ENCODE results near the gene LRRN2.

Gene LRRN2

GRCh38 chr1:204670152-204670927 lies 15.2 kb downstream of the LRRN2 start:
- Histone ChIP-seq H3K4me1 (no peaks in the 10 kb centered on the region), H3K27me3 (ENCODE audit: control insufficient read depth, insufficient read depth, low read length) (no peaks in the 10 kb centered on the region), H3K4me2 (ENCODE audit: low read length) (no peak overlapping the region), H3K79me2 (no peaks in the 10 kb centered on the region), H3K4me3 (ENCODE audit: low read depth, low read length) (no peak overlapping the region), H3K9me3 (ENCODE audit: control insufficient read depth, low read length) (no peaks in the 10 kb centered on the region), H3K9ac (no peak overlapping the region), H3K36me3 (ENCODE audit: control insufficient read depth, insufficient read depth, low read length) (no peaks in the 10 kb centered on the region), H3K27ac (no peak overlapping the region), H2AFZ (no peak overlapping the region)
- TF ChIP-seq CTCF (IDR thresholded peaks at IDR 0.05): no peak

- H3K9ac ChIP-seq: no peak overlapping the region
- H3K79me2 ChIP-seq: no peaks in the 10 kb centered on the region
- no peaks in the 10 kb centered on the region for H3K4me1 ChIP-seq
- no peak overlapping the region for H3K4me3 ChIP-seq (ENCODE audit: low read depth, low read length)
- H3K9me3 ChIP-seq (ENCODE audit: control insufficient read depth, low read length): no peaks in the 10 kb centered on the region
- no peak overlapping the region for H2AFZ ChIP-seq
- no peak for TF ChIP-seq CTCF (IDR thresholded peaks at IDR 0.05)
- H3K36me3 ChIP-seq (ENCODE audit: control insufficient read depth, insufficient read depth, low read length): no peaks in the 10 kb centered on the region
- no peak overlapping the region for H3K27ac ChIP-seq
- no peaks in the 10 kb centered on the region for H3K27me3 ChIP-seq (ENCODE audit: control insufficient read depth, insufficient read depth, low read length)
- no peak overlapping the region for H3K4me2 ChIP-seq (ENCODE audit: low read length)
These were observed 16.0 kb downstream of the LRRN2 start for GRCh38 chr1:204669579-204669978.

GRCh38 chr1:204664384-204664651 lies 21.2 kb downstream of the LRRN2 start:
- Histone ChIP-seq H3K36me3 (ENCODE audit: control insufficient read depth, insufficient read depth, low read length) (no peaks in the 10 kb centered on the region), H3K9ac (no peak overlapping the region), H3K27ac (no peak overlapping the region), H3K79me2 (no peaks in the 10 kb centered on the region), H3K4me3 (ENCODE audit: low read depth, low read length) (no peak overlapping the region), H3K9me3 (ENCODE audit: control insufficient read depth, low read length) (no peaks in the 10 kb centered on the region), H3K4me1 (no peaks in the 10 kb centered on the region), H3K4me2 (ENCODE audit: low read length) (no peak overlapping the region), H2AFZ (no peak overlapping the region), H3K27me3 (ENCODE audit: control insufficient read depth, insufficient read depth, low read length) (no peaks in the 10 kb centered on the region)
- TF ChIP-seq CTCF (IDR thresholded peaks at IDR 0.05): no peak

- H3K27me3 ChIP-seq (ENCODE audit: control insufficient read depth, insufficient read depth, low read length): no peaks in the 10 kb centered on the region
- H3K79me2 ChIP-seq: no peaks in the 10 kb centered on the region
- H3K36me3 ChIP-seq (ENCODE audit: control insufficient read depth, insufficient read depth, low read length): no peaks in the 10 kb centered on the region
- no peak overlapping the region for H2AFZ ChIP-seq
- H3K4me2 ChIP-seq (ENCODE audit: low read length): no peak overlapping the region
- no peak overlapping the region for H3K4me3 ChIP-seq (ENCODE audit: low read depth, low read length)
- TF ChIP-seq CTCF (IDR thresholded peaks at IDR 0.05): no peak
- H3K9ac ChIP-seq: no peak overlapping the region
- no peaks in the 10 kb centered on the region for H3K9me3 ChIP-seq (ENCODE audit: control insufficient read depth, low read length)
- H3K4me1 ChIP-seq: no peaks in the 10 kb centered on the region
- no peak overlapping the region for H3K27ac ChIP-seq
These were observed 21.7 kb downstream of the LRRN2 start for GRCh38 chr1:204663644-204664383.

GRCh38 chr1:204662530-204662929 lies 23.0 kb downstream of the LRRN2 start:
- no peaks in the 10 kb centered on the region for H3K27me3 ChIP-seq (ENCODE audit: control insufficient read depth, insufficient read depth, low read length)
- H3K9me3 ChIP-seq (ENCODE audit: control insufficient read depth, low read length): no peaks in the 10 kb centered on the region
- TF ChIP-seq CTCF (IDR thresholded peaks at IDR 0.05): no peak
- no peak overlapping the region for H3K27ac ChIP-seq
- H3K4me1 ChIP-seq: no peaks in the 10 kb centered on the region
- H2AFZ ChIP-seq: no peak overlapping the region
- H3K4me3 ChIP-seq (ENCODE audit: low read depth, low read length): no peak overlapping the region
- H3K4me2 ChIP-seq (ENCODE audit: low read length): no peak overlapping the region
- no peak overlapping the region for H3K9ac ChIP-seq
- H3K36me3 ChIP-seq (ENCODE audit: control insufficient read depth, insufficient read depth, low read length): no peaks in the 10 kb centered on the region
- H3K79me2 ChIP-seq: no peaks in the 10 kb centered on the region
